ENCODE measurements around the gene WWC1.
"Not testable (repeated sequence)": the region's sequence is repeated elsewhere in the genome, so short reads cannot be mapped to it uniquely, and the experiment has no call there.

Gene WWC1

DNA sequence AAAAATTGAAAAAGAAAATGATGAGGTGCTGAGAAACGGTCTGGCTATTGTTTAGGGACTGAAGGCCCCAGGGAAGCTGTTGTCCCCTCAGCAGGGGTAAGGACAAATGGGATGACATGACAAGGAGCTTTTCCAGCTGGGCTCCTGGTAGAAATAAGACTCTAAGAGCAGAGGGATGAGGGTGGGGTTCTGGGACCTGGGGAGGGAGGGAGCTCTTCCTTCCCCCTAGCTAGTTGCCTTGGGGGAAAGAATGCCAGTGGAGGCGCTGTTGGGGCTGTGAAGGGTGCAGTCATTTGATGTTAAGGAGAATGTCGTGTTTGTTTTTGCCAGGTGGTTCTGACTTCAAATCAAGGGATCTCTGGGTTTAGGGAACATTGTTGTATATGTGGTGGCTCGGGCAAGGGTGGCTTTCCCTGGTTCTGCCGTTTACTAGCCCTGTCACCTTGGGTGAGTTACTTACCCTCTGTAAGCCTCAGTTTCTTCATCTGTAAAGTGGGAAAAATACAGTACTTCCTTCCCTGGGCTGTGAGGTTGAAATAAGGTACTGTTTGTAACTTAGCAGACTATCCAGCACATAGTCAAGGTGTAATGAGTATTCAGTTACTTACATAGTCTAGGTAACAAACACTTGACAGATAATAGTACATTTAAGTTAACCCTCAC is 47.8 kb downstream of the WWC1 start:
- no peak for DNase-seq

DNA sequence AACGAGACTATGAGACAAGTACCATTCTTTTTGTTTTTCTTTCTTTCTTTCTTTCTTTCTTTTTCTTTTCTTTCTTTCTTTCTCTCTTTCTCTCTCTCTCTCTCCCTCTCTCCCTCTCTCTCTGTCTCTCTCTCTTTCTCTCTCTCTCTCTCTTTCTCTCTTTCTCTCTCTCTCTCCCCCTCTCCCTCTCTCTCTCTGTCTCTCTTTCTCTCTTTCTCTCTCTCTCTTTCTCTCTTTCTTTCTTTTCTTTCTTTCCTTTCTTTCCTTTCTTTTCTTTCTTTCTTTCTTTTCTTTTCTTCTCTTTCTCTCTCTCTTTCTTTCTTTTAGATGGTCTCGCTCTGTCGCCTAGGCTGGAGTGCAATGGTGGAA is 48.3 kb downstream of the WWC1 start:
- not testable (repeated sequence) for DNase-seq

DNA sequence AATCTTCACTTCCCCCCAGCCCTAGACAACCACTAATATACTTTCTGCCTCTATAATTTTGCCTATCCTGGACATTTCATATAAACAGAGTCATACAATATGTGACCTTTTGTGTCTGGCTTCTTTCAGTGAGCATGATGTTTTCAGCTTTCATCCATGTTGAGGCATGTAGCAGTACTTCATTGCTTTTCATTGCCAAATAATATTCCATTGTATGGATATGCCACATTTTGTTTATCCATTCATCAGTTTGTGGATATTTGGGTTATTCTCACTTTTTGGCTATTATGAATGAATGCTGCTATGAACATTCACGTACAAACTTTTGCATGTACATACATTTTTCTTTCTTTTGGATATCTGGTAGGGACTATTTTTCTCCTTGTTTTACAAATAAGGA is 49.0 kb downstream of the WWC1 start:
- no peak for DNase-seq

DNA sequence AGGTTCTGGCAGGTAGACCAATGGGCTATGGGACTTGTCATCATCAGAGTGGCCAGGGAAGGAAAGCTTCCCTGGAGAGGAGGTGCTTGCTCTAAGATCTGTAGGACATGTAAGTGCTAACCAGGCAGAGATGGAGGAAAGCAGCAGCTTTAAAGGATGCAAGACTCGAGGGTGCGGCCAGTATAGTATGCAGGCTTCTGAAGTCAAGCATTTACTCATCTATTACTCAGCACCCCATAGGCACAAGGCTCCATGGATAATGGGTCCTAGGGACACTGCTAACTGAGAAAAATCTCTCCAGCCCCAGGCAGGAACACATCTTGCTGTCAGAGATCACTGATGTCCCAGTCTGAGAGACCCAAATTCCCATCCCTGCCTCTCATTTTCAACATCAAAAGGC is 49.7 kb downstream of the WWC1 start:
- DNase-seq: no peak

DNA sequence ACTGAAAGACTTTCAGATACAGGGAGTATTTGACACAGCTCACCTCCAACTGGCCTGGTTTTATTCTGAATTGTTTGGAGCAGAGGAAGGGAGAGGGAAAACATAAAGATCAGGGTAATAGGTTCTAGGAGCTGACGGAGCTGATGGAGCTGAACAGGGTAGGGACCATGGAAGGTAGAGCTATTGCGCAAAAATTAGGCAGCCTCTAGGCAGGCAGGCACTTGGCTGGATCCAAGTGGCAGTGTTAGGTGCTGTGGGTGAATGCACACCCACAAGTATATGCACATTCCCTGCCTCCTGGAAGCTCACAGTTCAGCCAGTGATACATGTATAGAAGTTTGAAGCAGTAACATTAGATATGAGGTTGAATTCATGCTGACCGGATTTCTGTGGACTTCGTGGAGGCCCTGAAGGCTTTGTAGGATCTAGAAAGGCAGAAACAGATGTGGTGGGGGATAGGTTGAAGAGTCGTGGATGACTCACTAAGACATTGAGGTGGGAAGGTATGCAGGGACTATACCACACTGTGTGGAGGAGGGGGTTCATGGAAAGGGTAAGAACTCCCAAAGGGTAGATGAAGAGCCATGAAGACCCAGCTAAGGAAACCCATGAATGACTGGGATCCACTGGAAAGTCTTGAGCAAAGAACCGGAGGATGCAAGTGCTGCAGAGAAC is 50.8 kb downstream of the WWC1 start:
- no peak for DNase-seq

DNA sequence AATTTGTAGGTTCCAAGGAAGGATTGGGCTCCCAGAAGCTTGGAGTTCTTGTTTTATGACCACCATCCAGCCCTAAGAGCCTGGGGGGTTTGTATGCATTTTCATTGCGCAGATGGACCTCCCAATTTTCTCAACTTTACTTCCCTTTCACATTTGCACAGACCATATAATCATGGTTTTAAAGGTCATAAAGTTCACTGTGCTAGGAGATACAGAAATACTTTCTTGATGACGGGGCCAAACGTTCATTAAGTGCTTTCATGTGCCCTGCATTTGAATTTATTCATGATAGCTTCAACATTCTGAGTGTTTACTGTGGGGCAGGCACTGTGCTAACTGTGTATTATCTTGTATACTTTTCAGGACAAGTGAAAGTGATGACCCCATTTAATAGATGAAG is 51.5 kb downstream of the WWC1 start:
- no peak for DNase-seq

DNA sequence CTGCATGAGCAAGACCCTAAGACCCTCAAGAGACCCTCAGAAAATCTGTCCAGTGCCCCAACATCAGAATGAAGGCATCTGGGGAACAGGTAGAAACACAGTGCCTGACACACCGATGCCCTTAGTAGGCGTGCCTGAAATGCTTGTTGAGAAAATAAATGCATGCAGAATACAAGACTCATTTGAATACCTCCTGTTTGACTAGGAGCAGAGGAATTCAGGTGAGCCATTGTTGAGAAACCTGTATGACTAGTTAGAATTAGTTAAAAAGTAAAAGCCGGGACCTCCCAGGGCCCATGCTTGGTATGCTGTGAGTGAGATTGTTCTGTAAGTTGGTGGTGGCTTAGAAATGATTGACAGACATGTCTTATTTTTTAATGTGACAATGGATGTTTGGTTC is 55.0 kb downstream of the WWC1 start:
- no peak for DNase-seq

DNA sequence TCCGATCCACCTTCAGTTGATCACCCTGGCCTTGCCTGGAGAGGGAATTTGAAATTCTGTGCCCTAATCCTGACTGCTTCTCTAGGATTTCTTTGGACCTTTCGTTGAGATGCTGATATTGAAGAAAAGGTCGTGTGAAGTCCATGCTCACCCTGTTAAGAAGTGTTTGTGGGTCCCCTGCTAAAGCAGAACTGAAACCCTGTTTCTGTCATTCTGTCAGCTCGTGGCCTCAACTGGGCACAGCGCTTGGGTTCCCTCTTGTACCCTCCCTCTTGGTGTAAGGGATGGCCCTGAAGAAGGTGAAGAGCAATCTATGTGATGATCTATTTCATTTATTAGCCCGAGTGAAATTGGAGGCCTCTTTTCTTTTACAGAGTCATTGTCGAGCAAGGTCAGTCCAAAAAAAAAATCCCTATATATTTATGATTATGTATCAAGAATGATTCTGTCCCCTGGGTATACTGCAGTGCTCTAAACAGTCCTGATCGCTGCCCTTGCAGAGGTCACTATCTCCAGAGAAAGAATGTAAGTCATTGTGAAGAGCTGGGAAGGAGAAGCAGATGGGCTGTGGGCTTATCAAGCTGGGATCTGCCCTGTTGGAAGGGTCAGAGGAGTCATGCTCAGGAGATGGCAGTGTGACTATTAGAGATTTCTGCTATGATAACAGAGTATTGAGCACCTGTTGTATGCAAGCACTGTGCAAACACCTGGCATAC is 56.1 kb downstream of the WWC1 start:
- no peak for DNase-seq

DNA sequence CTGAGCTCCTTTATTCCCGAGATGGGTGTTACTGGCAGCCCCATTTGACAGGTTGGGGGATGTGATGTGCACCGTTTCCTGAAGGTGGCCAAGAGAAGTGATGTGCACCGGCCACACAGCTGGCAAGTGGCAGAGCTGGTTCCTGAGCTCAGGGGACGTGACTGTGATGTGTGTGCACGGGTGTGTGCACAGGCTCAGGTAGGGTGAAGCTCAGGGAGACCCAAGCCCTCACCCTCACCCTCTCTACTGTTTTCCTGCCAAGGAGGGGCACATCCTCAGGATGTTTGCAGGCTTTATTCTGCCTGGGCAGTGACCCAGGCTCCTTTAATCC is 56.6 kb downstream of the WWC1 start:
- DNase-seq: no peak

DNA sequence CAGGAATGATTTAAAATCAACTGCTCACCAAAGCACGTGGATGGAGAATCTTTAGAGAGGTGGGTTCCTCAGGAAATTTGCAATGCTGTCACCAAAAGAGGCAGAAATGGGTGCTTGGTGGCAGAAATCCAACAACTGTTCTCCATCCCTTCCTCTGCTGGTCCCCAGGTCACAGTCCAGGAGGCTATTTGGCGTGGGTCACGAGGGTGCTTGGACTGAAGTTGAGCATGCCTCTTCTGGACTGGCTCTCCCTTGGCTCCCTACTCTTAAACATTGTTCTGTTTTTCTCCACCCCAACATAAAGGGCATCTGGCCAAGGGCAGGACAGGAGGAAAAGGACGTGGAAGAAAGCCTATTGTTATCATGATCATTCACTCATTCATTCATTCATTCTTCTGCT is 58.9 kb downstream of the WWC1 start:
- DNase-seq: no peak

DNA sequence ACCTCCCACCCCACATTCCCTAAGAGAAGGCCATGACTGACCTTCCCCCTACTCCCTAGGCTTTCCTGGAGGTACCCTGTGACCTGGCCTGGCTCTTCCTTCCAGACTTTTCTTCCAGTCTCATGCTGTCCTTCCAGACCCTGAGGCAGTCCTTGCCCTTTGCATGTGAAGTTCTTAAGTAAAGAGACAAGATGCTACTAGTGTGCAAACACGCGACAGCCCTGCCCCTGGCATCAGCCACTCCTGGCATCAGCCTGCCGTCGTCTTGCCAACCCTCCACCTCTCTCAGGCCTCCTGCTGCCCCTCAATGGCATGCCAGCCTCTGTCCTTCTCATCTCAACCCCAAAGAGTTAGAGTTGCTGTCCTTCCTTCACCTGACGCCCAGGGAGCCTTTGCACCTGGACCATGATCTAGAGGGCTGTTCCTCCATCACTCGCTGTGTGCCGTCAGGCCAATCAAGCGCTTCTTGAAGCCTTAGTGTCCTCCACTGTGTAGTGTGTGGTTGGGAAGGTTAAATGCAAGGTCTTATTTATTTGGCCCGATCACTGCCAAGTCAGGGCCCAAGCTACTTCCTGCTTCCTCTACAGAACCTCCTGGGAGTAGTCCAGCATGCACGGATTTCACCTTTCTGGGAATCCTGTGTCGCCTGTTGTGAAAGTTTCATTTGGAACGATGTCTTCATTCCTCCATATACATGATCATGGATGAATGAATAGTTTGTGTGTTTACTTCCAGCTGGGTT is 61.9 kb downstream of the WWC1 start:
- DNase-seq: no peak

DNA sequence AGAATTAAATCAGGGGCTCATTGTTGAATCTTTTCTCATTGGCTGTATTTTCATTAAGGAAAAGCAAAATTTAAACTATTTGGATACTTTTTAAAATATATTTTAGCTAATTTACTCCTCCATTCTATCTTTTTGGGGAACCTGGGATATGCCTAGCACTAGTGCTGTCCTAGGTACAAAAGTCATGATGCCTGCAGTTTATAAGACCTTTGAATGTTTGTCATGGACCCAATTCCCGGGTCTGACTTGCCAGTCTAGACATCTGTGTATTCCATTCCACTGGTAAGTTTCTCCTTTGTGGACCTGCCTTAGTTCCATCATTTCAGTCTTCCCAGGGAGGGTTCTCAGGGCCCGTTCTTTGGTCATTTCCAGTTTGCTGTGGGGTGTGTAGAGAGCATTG is 63.0 kb downstream of the WWC1 start:
- DNase-seq: no peak

DNA sequence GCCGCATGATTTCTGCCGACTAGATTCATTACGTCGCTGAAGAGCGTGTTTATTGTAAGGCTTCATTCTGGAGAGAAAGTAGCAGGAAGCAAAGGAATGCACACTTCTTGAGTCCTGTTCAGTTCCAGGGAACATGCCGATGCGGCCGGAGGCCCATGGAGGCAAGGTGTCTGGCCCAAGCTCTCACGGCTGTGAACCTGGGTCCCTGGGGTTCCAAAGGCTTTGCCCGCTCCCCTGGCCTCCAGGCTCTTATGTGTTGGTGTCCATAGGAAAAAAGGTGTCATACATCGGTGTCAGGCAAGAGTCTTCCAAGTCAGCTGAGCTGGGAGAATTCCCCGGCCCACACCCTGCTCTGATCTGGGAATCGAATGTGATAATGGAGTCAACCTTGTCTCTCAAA is 64.7 kb downstream of the WWC1 start:
- DNase-seq: no peak

DNA sequence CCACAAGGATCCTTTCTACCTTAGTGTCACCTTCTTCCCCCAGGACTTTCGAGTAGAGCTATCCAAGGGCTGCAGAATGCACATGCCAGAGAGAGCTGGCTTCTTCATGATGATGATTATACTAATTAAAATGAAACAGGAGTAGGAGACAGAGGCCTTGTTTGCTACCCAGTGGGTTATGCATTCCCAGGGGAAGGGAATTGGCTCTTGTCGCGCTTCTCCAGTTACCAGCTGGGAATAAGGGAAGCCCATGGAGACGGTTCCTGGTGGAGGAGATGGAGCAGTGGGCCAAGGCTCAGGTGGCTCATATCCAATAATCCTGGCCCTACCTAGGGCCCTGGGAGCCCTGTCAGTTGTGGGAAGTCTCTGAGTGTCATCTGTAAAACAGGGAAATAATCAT is 65.1 kb downstream of the WWC1 start:
- DNase-seq: no peak

DNA sequence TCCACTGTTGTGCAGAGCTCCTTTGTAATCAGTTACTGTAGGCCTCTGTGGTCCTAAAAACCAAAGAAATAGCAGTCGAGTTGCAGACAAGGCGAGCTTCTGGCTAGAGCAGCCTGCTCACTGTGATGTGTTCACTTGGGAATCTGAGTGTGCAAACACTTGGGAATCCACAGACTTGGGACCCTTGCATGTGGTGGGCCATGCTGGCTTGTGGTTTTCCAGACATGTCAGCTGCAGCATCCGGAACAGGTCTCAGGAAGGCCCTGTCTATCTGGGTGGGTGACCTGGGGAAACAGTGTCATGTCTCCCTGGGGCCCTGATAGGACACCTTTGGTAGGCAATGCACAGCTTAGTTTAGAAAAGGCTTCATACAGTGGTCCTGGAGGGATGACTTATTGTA is 66.4 kb downstream of the WWC1 start:
- no peak for DNase-seq

DNA sequence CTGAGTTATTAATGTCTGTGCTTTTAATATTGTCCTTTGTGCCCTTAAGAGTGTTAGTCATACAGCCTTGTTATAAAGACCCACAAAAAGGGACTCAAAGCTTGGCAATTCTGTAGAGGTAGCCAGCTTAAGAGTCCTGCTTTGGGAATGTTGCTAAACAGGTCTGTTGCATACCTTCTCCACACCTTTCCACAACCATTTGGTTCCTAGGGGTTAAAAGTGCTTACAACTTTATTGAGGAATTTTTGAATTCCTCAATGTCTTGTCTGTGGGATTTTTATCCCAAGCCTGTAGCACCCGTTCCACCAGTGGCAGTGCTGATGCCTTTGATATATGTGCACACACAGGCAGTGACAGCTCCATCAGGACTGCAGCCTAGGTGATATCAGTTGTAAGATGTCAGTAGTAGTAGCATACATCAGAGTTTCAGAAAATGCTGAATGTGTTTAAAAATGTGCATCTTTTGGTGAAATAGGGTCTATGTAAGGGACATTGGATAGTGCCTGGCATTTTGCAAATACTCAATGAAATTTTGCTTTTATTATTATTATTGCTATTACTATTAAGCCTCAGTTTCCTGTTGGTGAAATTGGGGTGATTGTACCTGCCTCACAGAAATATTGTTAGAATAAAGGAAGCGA is 68.5 kb downstream of the WWC1 start:
- no peak for DNase-seq

DNA sequence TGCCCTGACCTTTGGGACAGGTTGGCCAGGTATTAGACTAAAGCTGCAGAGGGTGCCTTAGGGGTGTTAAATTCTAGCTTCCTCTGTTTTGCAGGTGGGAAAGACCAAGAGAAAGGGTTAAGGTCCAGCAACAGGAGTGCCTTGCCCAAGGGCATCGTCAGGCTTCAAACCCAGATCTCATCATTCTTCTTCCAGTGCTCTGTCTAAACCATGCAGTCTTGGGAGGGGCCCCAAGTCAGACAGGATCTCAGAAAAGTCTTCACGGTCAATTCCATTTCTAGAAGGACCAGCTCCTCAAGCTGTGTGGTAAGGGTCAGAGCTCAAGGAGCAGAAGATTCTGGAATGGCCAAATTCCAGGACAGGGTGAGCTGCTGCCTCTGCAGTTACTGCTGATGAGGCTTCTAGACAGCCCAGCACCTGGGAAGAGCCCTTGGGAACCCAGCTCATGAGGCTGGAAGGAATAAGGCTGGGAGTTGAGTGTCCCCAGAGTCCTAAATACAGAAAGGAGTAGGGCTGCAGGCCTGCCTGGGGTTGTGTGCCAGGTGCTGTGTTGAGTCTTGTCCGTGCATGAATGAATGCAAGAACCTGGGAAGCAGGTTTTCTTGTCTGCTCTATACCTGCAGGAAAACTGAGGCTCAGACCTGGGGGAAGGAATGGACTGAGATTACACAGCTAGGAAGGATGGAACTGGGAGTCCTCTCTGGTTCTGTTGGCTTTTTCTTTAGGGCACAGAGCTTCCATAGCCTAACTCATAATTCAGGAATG is 69.3 kb downstream of the WWC1 start:
- DNase-seq: no peak

DNA sequence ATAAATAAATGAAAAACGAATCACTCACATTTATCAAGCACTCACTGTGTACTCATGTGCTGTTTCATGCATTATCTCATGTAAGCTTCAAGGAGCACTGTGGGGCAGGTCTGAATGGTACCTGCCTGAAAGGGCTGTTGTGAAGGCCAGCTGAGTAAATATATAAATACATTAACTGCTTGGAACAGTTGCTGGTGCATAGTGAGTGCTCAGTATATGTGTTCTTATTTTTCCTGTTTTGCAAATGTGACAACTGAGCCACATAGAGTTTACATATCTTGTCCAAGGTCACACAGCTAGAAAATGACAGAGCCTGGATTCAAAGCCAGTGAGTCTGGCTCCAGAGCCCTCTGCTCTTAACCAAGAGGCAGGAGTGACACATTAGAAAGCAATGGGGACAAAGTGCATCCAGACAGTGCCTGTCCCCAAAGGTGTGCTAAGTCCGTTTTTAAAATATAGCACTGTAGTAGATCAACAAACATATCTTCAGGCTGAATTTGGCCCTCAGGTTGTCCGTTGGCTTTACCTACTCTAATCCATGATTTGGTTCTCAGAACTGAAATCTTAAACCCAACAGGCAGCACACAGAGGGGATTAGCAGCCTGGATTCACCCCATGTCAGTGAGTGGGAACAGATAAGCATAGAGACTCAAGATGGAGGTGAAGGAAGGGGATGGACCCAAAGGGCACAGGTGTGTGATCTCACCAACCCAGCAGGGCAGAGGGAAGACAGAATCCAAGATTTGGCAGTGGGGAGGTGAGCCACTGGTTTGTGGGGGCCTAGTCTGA is 70.8 kb downstream of the WWC1 start:
- no peak for DNase-seq

DNA sequence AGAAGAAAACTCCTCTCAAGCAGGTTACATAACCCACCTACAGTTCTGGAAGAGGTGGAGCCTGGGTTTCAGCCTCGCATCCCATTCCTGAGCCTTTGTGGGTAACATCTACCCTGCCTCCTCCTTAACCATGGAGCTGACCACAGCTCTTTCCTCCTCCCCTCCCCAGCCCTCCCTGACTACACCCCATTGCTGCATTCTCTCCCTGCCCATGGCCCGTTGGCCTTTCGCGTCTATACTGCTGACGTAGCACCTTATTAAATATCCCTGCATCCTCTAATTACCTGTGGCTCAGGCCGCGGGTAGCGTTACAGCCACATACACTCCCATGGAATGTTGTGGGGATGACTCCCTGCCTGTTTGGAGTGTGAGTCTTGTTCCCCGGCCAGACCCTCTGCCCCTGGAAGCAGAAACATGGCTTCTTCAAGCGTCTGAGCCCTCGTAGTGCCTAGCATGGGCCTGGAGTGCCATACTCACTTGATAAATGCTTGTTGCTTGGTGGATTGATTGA is 72.8 kb downstream of the WWC1 start:
- no peak for DNase-seq

DNA sequence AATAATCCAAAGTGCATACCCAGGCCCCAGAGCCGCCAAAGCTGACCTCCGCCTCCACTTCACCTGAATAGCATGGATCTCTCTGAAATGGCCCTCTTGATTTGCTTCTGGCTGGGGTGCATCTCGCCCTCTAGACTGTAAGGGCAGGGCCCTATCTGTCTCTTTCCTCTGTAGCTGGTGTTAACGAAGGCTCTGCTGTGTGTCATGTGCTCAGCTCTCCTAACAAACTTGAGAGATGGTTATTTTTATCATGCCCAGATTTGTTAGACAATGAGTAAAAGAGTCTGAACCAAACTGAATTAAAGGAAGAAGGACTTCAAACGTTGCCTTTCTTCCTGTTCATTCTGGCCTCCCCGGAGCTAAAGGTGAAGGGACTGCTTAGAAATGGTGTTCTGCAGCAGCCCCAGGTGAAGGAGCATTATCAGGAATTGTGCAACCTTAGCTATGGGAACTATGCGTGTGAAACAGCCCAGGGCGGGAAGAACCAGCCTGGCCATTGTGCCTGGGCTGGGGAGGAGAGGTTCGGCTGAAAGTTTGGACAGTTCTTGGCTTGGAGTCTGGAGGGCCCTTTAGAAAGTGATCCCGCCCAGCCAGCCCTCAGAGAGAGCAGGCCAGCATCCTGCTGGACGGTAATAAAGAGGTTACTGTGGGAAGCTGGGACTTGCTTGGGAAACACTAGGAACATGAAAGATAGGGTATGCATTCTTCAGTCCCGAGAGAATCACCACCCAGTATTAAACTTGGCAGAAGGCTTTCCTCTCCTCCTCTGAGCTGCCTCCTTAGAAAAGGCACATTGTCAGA is 73.5 kb downstream of the WWC1 start:
- no peak for DNase-seq
